Measurements from ENCODE around the gene HOXA5.

The HOXA5 gene

DNA sequence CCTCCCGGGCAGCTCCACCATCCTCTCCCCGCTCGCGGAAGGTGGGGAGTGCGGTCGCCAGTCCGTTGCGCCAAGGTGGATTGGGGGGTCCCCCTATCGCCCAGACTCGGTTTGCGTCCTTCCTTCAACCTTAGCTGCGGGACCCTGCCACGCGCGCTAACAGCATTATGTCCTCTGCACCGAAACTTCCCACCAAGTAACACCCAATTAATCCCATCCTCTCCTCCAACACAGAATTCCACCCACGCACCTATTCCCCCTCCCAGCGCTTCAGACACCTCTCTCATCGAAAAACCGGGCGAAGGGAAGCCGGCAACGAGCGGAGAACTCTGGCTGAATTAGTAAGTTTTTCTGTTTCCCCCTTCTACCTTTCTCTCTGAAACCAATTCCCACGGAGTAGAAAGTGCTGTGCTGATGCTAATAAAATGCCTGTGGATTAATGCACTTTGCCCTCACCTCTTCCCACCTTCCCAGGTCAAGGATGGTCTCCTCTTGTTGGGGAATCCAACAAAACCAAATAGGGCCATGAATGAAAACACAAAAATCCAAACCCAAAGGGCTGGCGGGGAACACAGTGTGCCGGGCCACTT is 8.0 kb upstream of the HOXA5 start:
- no peaks in the 10 kb centered on the region for H3K36me3 ChIP-seq (ENCODE audit: insufficient read depth)
- TF ChIP-seq, protein P1, sequence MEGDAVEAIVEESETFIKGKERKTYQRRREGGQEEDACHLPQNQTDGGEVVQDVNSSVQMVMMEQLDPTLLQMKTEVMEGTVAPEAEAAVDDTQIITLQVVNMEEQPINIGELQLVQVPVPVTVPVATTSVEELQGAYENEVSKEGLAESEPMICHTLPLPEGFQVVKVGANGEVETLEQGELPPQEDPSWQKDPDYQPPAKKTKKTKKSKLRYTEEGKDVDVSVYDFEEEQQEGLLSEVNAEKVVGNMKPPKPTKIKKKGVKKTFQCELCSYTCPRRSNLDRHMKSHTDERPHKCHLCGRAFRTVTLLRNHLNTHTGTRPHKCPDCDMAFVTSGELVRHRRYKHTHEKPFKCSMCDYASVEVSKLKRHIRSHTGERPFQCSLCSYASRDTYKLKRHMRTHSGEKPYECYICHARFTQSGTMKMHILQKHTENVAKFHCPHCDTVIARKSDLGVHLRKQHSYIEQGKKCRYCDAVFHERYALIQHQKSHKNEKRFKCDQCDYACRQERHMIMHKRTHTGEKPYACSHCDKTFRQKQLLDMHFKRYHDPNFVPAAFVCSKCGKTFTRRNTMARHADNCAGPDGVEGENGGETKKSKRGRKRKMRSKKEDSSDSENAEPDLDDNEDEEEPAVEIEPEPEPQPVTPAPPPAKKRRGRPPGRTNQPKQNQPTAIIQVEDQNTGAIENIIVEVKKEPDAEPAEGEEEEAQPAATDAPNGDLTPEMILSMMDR (conservative IDR thresholded peaks at IDR 0.05; ENCODE audit: low read depth, low read length): no peak
- H3K79me2 ChIP-seq (ENCODE audit: insufficient read depth, low read depth): no peaks in the 10 kb centered on the region
- peaks cover 7% of the 10 kb centered on the region for H3K4me1 ChIP-seq (ENCODE audit: low read depth, poor library complexity, severe bottlenecking)
- H3K27me3 ChIP-seq (ENCODE audit: insufficient read depth, low read depth): no peaks in the 10 kb centered on the region
- peak overlapping the region; percentile 67; the same call in 1 of the 2 replicates for H3K27ac ChIP-seq
- peak overlapping the region; percentile 42 for H3K4me3 ChIP-seq (IDR thresholded peaks at IDR 0.05; ENCODE audit: insufficient read depth, low read depth, low read length)
- H3K9ac ChIP-seq: peak overlapping the region; percentile 76
- H3K4me2 ChIP-seq: peak overlapping the region; percentile 94
- H2AFZ ChIP-seq (ENCODE audit: low read depth): peak overlapping the region; percentile 96
- H4K20me1 ChIP-seq (ENCODE audit: insufficient read depth): no peaks in the 10 kb centered on the region

DNA sequence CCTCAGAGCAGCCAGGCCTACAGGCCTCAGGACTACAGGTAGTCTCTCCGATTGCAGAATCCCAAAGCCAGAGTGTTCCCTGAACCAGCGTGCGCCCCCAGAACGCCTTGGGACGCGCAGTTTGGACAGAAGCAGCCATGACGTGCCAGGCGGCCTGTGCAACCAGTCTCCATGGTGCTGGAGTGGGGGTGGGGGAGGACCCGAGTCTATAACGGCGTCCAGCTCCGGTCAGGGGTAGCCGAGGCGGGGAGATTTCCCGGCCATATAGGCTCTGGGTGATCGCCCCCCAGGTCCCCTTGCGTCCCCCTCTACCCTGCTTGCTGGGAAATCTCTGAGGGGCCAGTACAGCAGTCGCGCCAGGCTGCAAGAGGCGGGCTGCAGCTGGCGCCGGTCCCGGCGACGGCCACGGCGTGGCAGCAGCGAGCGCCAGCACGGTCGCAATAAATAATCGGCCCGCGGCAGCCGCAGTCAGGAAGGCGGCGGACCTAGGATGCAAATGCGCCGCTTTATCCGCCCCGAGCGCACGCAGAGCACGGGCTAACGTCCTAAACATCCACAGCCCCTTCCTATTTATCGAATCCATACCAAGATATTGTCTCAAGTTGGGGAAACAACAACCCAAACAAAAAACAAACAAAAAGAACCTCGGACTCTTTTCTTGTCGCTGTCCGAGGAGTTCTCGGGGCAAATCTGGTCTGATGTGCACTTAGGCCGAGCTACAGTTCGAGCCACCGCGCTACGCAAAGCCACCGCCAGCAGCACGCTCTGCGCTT is 7.3 kb upstream of the HOXA5 start:
- H3K4me2 ChIP-seq: peak overlapping the region; percentile 94
- H3K4me3 ChIP-seq (IDR thresholded peaks at IDR 0.05; ENCODE audit: insufficient read depth, low read depth, low read length): peak overlapping the region; percentile 49
- H3K36me3 ChIP-seq (ENCODE audit: insufficient read depth): no peaks in the 10 kb centered on the region
- H3K9ac ChIP-seq: peak overlapping the region; percentile 76
- H2AFZ ChIP-seq (ENCODE audit: low read depth): peak overlapping the region; percentile 96
- no peaks in the 10 kb centered on the region for H3K79me2 ChIP-seq (ENCODE audit: insufficient read depth, low read depth)
- peak overlapping the region; percentile 67 for H3K27ac ChIP-seq
- TF ChIP-seq, protein P1 (conservative IDR thresholded peaks at IDR 0.05; ENCODE audit: low read depth, low read length): peak; percentile 79
- H4K20me1 ChIP-seq (ENCODE audit: insufficient read depth): no peaks in the 10 kb centered on the region
- H3K27me3 ChIP-seq (ENCODE audit: insufficient read depth, low read depth): no peaks in the 10 kb centered on the region
- H3K4me1 ChIP-seq (ENCODE audit: low read depth, poor library complexity, severe bottlenecking): peaks cover 7% of the 10 kb centered on the region

DNA sequence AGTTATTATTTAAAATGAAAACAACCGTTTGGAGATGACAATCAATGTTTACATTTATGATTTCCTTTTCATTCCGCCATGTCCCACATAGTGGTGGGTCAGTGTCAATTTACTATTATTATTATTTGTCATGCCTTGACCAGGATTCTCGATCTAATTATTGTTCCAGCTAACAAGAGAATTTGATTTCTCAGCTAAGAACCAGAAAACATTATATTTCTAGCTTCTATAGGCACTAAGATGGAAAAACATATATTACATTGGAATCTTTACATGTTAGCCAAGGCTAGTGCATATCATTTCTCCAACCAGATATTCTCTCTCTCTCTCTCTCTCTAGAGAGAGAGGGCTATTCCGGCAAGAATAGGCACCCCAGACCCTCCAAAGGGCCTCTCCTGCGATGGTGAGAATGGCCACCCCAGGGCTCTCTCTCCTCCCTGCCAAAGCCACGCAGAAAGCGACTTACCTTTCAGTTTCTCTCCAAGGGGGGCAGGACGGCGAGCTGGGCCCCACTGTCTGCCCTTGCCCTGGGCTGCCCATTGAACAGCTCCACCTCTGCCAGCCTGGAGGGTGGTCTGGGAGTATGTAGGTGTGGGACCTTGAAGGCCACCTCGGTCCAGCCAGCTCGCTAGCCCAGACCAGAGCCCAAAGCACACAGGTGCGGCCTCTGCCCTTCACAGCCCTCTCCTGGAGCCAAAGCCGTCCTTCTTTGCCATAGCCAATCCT is 6.5 kb upstream of the HOXA5 start:
- Histone ChIP-seq H2AFZ (ENCODE audit: low read depth) (peak overlapping the region; percentile 96), H3K4me3 (IDR thresholded peaks at IDR 0.05; ENCODE audit: insufficient read depth, low read depth, low read length) (peak overlapping the region; percentile 49), H4K20me1 (ENCODE audit: insufficient read depth) (no peaks in the 10 kb centered on the region), H3K4me1 (ENCODE audit: low read depth, poor library complexity, severe bottlenecking) (peaks cover 7% of the 10 kb centered on the region), H3K4me2 (peak overlapping the region; percentile 94), H3K79me2 (ENCODE audit: insufficient read depth, low read depth) (no peaks in the 10 kb centered on the region), H3K27me3 (ENCODE audit: insufficient read depth, low read depth) (no peaks in the 10 kb centered on the region), H3K9ac (peak overlapping the region; percentile 76), H3K27ac (peak overlapping the region; percentile 67), H3K36me3 (ENCODE audit: insufficient read depth) (no peaks in the 10 kb centered on the region)
- TF ChIP-seq, protein P1 (conservative IDR thresholded peaks at IDR 0.05; ENCODE audit: low read depth, low read length): no peak

DNA sequence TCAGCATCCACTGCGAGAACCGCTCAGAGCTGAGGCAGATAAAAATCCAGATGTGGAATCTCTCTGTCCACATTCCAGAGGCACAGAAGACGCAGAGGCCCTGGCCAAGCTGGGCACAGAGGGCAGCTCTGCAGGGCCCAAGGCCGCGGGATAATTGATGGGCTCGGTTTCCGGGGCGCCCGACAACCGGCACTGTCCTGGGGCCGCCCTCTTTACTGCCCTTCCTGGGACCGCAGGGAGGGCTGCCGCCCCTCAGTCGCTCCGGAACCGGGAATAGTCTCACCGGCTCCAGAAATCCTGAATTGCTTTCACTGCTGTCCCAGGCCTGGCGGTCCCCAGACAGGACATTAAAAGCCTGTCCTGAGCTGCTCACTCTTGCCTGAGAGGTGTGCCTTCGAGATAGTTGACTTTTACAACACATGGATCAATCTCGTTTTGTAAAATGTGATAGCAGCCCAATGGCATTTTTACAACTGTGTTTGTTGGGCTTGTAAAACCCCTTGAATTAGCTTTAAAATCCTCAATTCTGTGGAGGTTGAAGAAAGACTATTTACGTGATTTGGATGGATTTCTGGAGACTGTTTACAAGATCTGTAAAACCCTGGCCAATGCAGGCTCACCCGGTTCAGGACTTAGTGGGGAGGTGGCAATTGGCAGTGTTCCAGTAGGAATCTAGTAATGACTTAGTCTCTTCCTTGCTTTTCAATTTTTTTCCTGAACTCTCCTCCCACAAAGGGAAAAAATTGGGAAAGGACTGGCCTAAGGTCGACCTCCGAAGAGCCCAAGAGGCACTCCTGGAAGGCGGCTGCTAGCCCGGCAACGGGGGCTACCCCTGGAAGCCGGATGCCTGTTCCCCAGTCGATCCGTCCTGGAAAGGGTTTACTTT is 5.5 kb upstream of the HOXA5 start:
- Histone ChIP-seq H4K20me1 (ENCODE audit: insufficient read depth) (no peaks in the 10 kb centered on the region), H2AFZ (ENCODE audit: low read depth) (no peak overlapping the region), H3K27ac (no peak overlapping the region), H3K4me2 (peak overlapping the region; percentile 94; the same call in 1 of the 2 replicates), H3K9ac (no peak overlapping the region), H3K4me3 (IDR thresholded peaks at IDR 0.05; ENCODE audit: insufficient read depth, low read depth, low read length) (no peak overlapping the region), H3K79me2 (ENCODE audit: insufficient read depth, low read depth) (no peaks in the 10 kb centered on the region), H3K36me3 (ENCODE audit: insufficient read depth) (no peaks in the 10 kb centered on the region), H3K4me1 (ENCODE audit: low read depth, poor library complexity, severe bottlenecking) (peaks cover 7% of the 10 kb centered on the region), H3K27me3 (ENCODE audit: insufficient read depth, low read depth) (no peaks in the 10 kb centered on the region)
- TF ChIP-seq, protein P1 (conservative IDR thresholded peaks at IDR 0.05; ENCODE audit: low read depth, low read length): no peak

All from KMS-11 (cell line).